Activated CD4-positive, alpha-beta T cell treated with anti-CD3 and anti-CD28 coated beads, Interleukin-2, amount 50 U/mL, for 48 hours (primary cell): ENCODE data around the gene ST8SIA2.

Source experiments
- DNase-seq, 2 experiments: peaks; one replicate each; pipeline ENCODE4 v3.0.0-alpha.2; 2020

The ST8SIA2 gene

GRCh38 chr15:92393071-92393979, at the start of gene ST8SIA2:
TSS of gene ST8SIA2 (plus strand) at chr15:92393881. CDS start at chr15:92394065, 184 bp downstream.
- DNase-seq, result peak; percentile 6 to 17

DNA sequence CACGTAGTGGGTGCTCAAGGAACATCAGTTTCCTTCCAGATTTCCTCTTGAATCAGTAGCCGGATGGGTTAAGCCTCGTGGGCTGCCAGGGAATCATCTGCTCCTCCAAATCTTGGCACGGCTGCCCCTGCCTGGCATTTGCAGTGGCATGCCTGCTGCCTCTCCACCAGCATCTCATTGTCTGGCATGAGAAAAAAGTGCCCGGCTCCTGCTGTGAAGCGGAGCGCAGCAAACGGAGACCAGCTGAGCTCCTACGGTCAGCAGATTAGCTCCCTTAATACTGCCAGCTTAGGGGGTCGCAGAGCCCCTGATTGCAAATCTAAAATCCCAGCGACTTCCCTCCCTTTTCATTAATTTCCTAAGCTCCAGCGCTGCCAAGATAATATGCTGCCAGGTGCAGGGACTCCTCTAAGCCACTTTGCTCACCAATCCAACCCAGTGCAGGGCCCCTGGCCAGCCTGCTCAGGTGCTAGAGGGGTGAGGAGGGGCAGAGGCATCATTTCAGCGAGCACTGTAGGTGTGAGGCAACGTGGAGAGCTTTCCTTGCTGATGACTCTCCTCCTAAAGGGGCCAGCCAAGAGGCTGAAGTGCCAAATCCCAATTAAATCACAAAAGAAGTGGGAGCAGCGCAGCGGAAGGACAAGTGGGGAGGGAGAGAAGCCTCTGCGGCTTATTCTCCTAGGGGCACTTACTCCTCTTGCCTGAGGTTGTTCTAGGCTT, 49.6 kb upstream of the ST8SIA2 start:
- no peak for DNase-seq

DNA sequence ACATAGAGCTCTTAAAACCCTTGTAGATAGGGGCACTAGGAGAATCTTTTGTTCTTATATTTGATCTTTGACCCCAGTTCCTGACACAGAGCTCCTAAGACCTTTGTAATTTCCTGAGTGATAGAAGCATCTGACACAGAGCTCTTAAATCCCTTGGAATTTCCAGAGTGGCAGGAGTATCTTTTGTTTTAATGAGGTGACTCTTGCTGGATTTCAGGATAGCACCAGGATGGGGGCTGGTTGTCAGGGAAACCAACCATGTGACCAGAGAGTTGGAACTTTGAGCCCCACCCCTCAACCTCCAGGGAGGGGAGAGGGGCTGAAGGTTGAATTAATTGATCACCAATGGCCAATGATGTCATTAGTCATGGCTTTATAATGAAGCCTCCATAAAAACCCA, 47.6 kb upstream of the ST8SIA2 start:
- DNase-seq, result no peak

GRCh38 chr15:92355307-92355706, 38.4 kb upstream of the ST8SIA2 start:
- DNase-seq, result no peak

GRCh38 chr15:92361321-92362000, 32.2 kb upstream of the ST8SIA2 start:
- DNase-seq, result no peak

DNA sequence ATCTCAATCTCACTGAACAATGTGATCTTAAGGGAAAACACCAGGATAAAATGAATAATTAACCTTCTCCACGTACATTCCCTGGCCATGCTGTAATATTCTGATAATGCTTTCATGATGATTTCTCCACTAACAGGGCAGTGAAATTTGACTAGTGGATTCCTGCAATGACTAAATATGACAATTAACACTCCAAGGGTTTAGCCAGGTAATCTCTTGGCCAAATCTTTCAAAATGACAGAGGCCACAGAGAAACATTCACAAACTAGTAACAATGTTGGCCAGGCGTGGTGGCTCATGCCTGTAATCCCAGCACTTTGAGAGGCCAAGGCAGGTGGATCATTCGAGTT, 31.7 kb upstream of the ST8SIA2 start:
- DNase-seq, result no peak

- no peak for DNase-seq
Observed at GRCh38 chr15:92365084-92365483, 28.6 kb upstream of the ST8SIA2 start.

- no peak for DNase-seq
Observed at GRCh38 chr15:92365906-92366305, 27.8 kb upstream of the ST8SIA2 start.

DNA sequence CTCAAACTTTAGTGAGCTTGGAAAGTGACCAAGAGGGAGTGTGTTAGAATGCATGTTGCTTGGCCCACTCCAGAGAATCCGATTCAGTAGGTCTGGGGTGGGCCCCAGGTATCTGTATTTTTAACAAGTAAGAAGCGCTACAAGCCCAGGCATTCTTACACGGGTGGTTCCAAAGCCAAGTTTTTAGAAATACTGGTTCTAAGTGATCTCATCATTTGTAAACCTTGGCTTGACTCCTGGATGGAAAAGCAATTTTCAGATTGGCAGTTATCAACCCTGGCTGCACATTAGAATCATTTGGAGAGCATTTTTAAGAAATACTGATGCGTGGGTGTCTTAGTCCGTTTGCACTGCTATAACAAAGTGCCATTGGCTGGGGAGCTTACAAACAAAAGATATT, 27.3 kb upstream of the ST8SIA2 start:
- DNase-seq, result no peak

GRCh38 chr15:92375057-92375456, 18.6 kb upstream of the ST8SIA2 start:
- no peak for DNase-seq

GRCh38 chr15:92376109-92376508, 17.6 kb upstream of the ST8SIA2 start:
- no peak for DNase-seq

GRCh38 chr15:92377083-92377789, 16.4 kb upstream of the ST8SIA2 start:
- no peak for DNase-seq

DNA sequence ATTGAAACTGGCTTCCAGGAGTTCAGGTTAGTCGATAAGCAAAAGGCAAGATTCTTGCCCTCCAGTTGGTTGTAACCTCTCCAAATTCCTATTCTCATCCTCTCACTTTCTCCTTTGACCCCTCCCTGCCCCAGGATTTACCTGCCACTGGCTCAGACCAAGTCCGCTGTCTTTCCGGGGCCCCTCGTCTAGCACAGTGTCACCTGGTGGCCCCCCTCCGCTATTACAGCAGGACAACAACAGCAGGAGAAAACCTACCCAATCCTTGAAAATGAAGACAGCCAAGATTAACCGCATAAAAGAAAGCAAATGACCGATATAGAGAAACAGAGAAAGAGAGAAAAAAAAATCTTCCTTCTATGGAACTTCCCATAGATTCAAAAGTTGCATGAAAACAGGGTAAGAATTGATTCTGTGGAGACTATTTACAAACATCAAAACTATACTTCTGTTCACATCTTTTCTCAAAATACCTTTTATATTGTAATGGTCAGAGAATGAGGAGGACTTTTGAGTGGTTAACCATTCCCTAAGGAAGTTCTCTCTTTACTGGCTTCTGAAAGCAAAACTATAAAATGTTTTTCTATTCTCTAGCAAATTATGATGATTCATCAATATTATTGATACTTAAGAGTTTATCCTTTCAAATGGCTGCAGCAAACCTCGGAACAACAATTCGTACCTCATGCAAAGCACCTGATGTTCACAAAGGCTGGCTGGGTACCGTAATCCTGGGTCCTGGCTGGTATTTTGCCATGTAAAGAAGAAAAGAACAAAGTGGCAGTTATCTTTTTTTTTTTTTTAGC, 10.0 kb upstream of the ST8SIA2 start:
- peak; percentile 31 to 41 for DNase-seq

DNA sequence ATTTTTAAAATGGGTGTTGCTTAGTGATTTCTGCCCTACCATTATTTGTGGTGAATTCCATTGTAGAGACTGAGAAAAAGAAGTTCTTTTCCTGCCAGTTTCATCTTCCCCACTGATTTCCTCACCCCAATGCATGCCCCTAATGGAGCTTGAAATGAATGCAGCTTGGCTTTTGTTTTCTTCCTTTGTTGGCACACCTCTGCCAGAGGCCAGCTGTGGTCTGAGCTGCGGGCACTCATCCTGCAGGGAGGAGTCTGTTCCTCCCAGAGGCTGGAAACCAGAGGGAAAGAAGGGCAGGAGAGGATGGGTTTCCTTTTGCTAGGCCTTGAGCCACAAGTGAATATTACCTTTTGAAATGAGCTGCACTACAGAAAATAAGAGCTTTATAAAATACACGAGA, 9.3 kb upstream of the ST8SIA2 start:
- no peak for DNase-seq

DNA sequence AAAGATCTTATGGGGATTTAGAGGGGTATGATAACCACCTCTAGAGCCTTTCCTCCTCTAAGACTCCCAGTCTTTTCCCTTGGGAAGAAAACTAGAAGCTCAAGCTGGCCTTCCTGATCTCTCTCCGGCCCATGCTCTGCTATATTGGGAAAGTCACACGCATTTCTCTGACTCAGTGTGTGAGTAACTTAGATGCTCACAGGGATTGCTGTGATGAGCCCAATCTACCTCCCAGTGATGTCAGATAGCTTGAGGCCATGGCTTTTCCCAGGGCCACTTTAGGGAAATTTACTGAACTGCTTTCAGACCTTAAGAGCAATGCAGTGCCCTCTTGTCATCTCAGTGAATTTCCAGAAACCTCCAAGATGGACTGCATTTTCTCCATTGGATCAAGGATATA, 8.6 kb upstream of the ST8SIA2 start:
- DNase-seq, result no peak

DNA sequence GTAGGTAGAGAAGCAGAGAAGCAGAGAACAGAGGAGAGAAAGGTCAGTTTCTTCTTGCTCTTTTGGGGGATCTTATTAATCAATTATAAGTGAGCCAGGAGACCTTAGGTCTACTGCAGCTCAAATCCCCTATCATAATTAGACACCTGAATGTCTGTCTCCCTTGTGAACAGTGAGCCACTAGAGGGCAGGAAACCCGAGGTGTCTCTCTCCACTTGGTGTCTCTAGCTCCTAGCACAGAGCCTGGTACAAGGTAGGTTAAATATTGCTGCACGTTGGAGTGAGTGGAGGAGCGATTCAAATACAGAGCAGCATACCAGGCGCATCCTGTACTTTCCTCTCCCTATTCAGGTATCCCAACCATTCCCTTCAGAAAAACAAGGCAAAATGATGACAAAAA, 2.0 kb upstream of the ST8SIA2 start:
- DNase-seq, result peak; percentile 8 to 24

DNA sequence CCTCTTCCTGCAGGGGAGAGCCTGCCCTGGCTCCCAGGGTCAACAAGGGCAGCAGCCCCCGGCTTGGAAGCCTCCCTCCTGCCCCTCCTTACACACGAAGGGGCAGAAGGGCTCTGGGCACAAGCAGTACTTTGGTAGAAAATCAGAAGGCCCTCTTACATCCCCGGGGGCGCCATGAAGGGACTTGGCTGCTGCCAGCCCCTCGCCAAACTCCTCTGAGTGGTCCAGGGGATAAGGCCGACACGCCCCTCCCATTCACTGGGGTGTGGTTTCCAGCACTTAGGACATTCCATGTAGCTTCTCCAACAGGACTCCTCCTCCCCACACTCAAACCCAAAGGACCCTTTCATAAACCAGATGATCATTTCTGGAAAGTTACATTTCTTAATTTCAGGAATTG, 1.2 kb upstream of the ST8SIA2 start:
- DNase-seq, result no peak

- DNase-seq, result peak in 1 of 2 experiments; percentile 3
Observed at GRCh38 chr15:92393980-92394308, 263 bp downstream of the ST8SIA2 start.

DNA sequence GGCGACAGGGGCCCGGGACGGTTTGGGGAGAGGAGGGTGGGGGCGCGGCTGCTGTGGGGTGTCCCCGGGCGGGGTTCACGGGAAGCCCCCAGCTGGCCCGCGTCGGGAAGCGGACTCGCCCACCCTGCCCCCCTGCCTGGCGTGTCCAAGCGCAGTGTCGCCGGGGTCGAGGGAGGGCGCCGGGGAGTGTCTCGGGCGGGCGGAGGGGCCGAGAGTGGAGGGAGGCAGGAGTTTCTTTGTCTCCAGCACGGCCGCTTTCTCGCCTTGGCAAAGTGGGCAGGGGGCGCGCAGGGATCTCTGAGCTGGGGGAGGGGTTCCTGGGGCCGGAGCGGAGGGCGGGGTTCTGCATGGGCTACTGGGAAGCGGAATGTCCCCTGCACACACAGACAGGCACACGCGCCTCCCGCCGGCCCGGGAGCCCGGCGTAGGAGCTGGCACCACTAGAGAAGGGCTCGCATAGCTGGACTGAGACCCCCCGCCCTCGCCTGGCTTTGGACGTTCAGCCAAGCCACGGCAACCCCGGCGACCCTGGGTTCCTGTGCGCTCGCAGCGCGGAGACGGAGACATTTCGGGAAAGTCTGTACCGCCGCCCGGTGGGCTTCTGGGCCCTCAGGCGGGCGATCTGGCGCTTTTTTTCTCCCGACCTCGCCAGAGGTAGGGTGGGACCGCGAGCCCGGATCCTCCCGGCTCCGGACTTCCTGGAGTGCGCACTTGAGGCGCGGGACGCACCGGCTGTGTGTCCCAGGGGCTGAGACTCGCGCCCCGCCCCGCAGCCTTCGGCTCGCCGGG, 822 bp downstream of the ST8SIA2 start:
- no peak for DNase-seq

DNA sequence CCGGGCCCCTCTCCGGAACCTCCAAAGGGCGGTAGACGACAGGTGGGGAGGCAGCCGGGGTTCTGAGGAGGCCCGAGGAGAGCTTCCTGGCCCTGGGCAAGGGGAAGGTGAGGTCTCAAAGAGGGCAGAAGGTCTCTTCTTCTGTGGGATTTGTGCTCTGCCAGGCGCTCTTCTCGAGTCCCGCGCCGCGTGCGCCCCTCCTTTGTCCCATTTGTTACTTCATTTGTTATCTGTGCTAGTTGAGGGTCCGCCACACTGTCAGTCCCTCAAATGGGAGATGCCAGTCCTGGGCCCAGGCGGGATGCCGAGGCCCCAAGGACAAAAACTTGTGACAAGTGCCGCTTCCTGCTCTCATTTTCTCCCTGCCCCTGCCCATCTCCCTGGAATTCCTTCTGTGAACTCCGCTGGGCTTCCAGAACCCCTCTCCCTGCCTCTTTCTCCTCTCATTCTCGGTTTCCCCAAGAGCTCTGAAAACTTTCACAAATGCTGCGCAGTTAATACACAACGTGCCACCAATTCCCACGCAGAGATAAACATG, 1.5 kb downstream of the ST8SIA2 start:
- DNase-seq, result no peak
